Prostate gland (tissue), 2 donors: Measurements from ENCODE around the gene DNAJC2. TPM values are rescaled to one million over a fixed set of nuclear protein-coding genes. Genes with fewer than 3 reads are reported as not detected.
A peak's percentile ranks its signal among the peaks of the same experiment; 100 is the strongest.

Source experiments
- DNase-seq: peaks from one replicate; pipeline ENCODE4 v3.0.0-alpha.2; 2019; ENCODE audit warnings: low spot score
- H3K27ac ChIP-seq, 2 donors: fragments of 200-600 bp; sonication (generic); 2 replicates each; pipeline ENCODE4 v1.5.1; 2017 to 2019
- H3K27me3 ChIP-seq: fragments of 200-600 bp; sonication (generic); replicated peaks from 2 replicates; pipeline ENCODE4 v1.5.1; 2019; ENCODE audit not compliant: insufficient read depth
- H3K36me3 ChIP-seq, 2 donors: fragments of 200-600 bp; sonication (generic); 1 replicate in 1 of 2; 2 replicates in 1 of 2; pipeline versions ENCODE4 v1.5.1 to v1.8.1; 2017 to 2019
- H3K4me1 ChIP-seq: fragments of 200-600 bp; sonication (generic); replicated peaks from 2 replicates; pipeline ENCODE4 v1.5.1; 2019
- H3K4me3 ChIP-seq, 2 donors: fragments of 200-600 bp; sonication (generic); 2 replicates each; pipeline ENCODE4 v1.5.1; 2017 to 2019
- H3K9me3 ChIP-seq: fragments of 200-600 bp; sonication (generic); 2 replicates; pipeline ENCODE4 v1.5.1; 2017
- CTCF ChIP-seq, 4 experiments: fragments of 200-600 bp in 2 of 4; fragments of 450-650 bp in 2 of 4; sonication (generic) in 2 of 4; IDR thresholded peaks; 1 replicate in 3 of 4; 2 replicates in 1 of 4; pipeline ENCODE4 v1.5.1; 2016 to 2019; ENCODE audit warnings: antibody characterized with exemption in 4 of 4, mild to moderate bottlenecking in 2 of 4, moderate library complexity in 2 of 4
- POLR2A ChIP-seq: fragments of 450-650 bp; IDR thresholded peaks from one replicate; pipeline ENCODE4 v1.6.1; 2016; ENCODE audit warnings: antibody characterized with exemption, mild to moderate bottlenecking
- POLR2AphosphoS5 ChIP-seq: sonication (generic); formaldehyde crosslinking; IDR thresholded peaks from one replicate; pipeline ENCODE4 v1.6.1; 2017; ENCODE audit warnings: antibody characterized with exemption
- WGBS: methylation state at CpG from one replicate; pipeline ENCODE4 v1.1.5; 2018; 5-methylcytosine and 5-hydroxymethylcytosine counted together
- intact Hi-C: fragments of 100-400 bp; cut with DNase I; formaldehyde crosslinking; loops from one replicate; pipeline ENCODE4 v1.14.2; 2022
- total RNA-seq, 2 donors: library from RNA; depleted of rRNA; stranded (reverse); fragments of >200 nt; gene quantifications; one replicate each; pipeline ENCODE4 v1.1.0, GENCODE V29; 2016

The DNAJC2 gene
- total RNA-seq, 2 donors from 2014 or later, result 12.3 to 17.5 TPM

- H3K27ac ChIP-seq, result peak overlapping the region; percentile 63 to 73
- peak overlapping the region; percentile 64 to 88 for H3K4me3 ChIP-seq
- intact Hi-C loops, result no loop called here
- no peak for DNase-seq
- no peaks in the 10 kb centered on the region for H3K9me3 ChIP-seq
- peaks cover 1% of the 10 kb centered on the region for H3K4me1 ChIP-seq
- WGBS, result under 1% methylated on average over 26 of the region's 26 CpGs
- H3K27me3 ChIP-seq, result no peaks in the 10 kb centered on the region
- peaks cover 0 to 7% of the 10 kb centered on the region in 2 donors for H3K36me3 ChIP-seq
- no peak for TF ChIP-seq CTCF (IDR thresholded peaks at IDR 0.05)
- no peak for TF ChIP-seq POLR2A
- no peak for TF ChIP-seq POLR2AphosphoS5
Measured at GRCh38 chr7:103343758-103344452, 662 bp downstream of the DNAJC2 start.

- peaks cover 0 to 7% of the 10 kb centered on the region in 2 donors for H3K36me3 ChIP-seq
- H3K9me3 ChIP-seq, result no peaks in the 10 kb centered on the region
- intact Hi-C loops, result no loop called here
- no peaks in the 10 kb centered on the region for H3K4me1 ChIP-seq
- peak overlapping the region; percentile 64 to 88 for H3K4me3 ChIP-seq
- DNase-seq, result no peak
- H3K27me3 ChIP-seq, result no peaks in the 10 kb centered on the region
- peak overlapping the region in 1 of 2 donors; percentile 63 for H3K27ac ChIP-seq
- no peak for TF ChIP-seq CTCF (IDR thresholded peaks at IDR 0.05)
- TF ChIP-seq POLR2AphosphoS5, result no peak
- TF ChIP-seq POLR2A, result no peak
Measured at GRCh38 chr7:103343332-103343731, 1.2 kb downstream of the DNAJC2 start.

GRCh38 chr7:103341466-103341865 is 3.1 kb downstream of the DNAJC2 start:
- intact Hi-C loops, result no loop called here
- H3K4me1 ChIP-seq, result no peaks in the 10 kb centered on the region
- no peak for TF ChIP-seq CTCF (IDR thresholded peaks at IDR 0.05)
- no peak for TF ChIP-seq POLR2AphosphoS5
- TF ChIP-seq POLR2A, result no peak
- no peaks in the 10 kb centered on the region for H3K9me3 ChIP-seq
- H3K36me3 ChIP-seq, result peaks cover 0 to 7% of the 10 kb centered on the region in 2 donors
- WGBS, result 77% methylated on average over 2 of the region's 2 CpGs
- no peak overlapping the region for H3K4me3 ChIP-seq
- no peaks in the 10 kb centered on the region for H3K27me3 ChIP-seq
- H3K27ac ChIP-seq, result no peak overlapping the region
- no peak for DNase-seq

GRCh38 chr7:103338864-103339263 is 5.7 kb downstream of the DNAJC2 start:
- no peaks in the 10 kb centered on the region for H3K27me3 ChIP-seq
- H3K4me3 ChIP-seq, result no peak overlapping the region
- H3K9me3 ChIP-seq, result no peaks in the 10 kb centered on the region
- 95% methylated on average over 2 of the region's 2 CpGs for WGBS
- H3K36me3 ChIP-seq, result peaks cover 0 to 7% of the 10 kb centered on the region in 2 donors
- TF ChIP-seq CTCF (IDR thresholded peaks at IDR 0.05), result no peak
- no peak for TF ChIP-seq POLR2AphosphoS5
- no peak for TF ChIP-seq POLR2A
- no peak overlapping the region for H3K27ac ChIP-seq
- no peak for DNase-seq
- H3K4me1 ChIP-seq, result no peaks in the 10 kb centered on the region
- intact Hi-C loops, result no loop called here

- no peak for DNase-seq
- H3K4me3 ChIP-seq, result no peak overlapping the region
- no peaks in the 10 kb centered on the region for H3K9me3 ChIP-seq
- no peaks in the 10 kb centered on the region for H3K27me3 ChIP-seq
- 92% methylated on average over 2 of the region's 2 CpGs for WGBS
- TF ChIP-seq CTCF (IDR thresholded peaks at IDR 0.05), result no peak
- TF ChIP-seq POLR2A, result no peak
- TF ChIP-seq POLR2AphosphoS5, result no peak
- H3K36me3 ChIP-seq, result peaks cover 0 to 7% of the 10 kb centered on the region in 2 donors
- no peaks in the 10 kb centered on the region for H3K4me1 ChIP-seq
- H3K27ac ChIP-seq, result no peak overlapping the region
- intact Hi-C loops, result no loop called here
Measured at GRCh38 chr7:103336761-103337160, 7.8 kb downstream of the DNAJC2 start.
